Cortex of kidney (tissue), 1 donor: Measurements from ENCODE around the gene COL5A1.
"Not testable (repeated sequence)": the region's sequence is repeated elsewhere in the genome, so short reads cannot be mapped to it uniquely, and the experiment has no call there.

Experiments used
- DNase-seq: peaks from one replicate; lab custom pipeline; 2025; lab: John Stamatoyannopoulos, UW

Gene COL5A1

DNA sequence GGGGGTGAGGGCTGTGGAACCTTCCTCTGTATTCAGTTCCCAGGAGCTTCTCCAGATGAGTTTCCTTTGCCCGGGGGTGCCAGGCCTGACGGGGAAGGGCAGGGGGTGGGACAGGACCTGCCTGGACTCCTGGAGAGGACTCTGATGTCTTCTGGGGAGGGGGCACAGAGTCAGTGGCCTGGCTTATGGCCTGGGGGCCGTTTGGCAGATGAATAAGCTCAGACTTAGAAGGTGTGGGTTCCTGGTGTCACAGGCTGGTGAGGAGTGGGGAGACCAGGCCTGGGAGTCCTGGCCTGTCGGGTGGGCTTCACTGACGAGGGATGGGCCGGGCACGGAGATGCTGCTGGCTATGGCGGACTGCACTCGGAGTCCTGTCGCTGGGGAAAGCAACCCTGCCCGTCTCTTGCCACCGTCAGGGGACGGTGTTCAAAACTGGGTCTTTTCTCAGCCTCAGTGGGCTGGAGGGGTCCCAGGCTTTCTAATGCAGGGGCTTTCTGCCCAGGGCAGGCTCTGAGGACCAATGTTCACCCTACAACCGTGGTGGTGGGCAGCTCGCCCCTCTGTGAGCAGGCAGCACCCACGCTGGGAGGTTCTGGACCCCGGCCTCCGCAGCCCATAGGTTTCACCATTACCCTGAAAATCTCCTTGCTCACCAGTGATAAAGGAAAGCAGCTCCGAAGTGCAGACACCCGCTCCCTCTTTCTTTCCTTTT is 16.2 kb downstream of the COL5A1 start:
- DNase-seq: no peak

DNA sequence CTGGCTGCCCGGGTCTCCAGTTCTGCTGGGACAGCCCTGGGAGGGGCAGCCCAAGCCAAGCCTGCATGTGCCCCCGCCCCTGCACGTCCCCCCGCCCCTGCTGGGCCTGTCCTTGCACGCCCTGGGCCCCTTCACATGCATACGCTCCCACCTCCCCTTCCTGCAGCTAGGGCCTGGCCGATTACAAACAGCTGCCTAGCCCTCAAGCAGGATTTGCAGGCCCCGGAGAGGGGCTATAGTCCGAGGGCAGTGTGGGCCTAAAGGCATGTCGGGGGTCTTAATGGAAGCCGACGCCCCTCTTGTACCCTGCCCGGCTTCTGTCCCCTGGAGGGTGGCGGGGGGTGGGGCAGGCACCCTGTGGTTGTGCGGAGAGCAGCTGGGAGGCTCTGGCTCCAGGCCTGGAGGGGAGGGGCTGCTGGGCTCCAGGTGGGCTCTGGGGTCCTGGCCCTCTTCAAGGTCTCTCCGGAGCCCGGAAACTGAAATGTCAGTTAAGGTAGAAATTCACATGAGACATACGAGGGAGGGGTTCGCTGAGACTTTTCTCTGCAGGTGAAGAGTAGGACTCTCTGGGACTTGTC is 16.9 kb downstream of the COL5A1 start:
- DNase-seq: no peak

DNA sequence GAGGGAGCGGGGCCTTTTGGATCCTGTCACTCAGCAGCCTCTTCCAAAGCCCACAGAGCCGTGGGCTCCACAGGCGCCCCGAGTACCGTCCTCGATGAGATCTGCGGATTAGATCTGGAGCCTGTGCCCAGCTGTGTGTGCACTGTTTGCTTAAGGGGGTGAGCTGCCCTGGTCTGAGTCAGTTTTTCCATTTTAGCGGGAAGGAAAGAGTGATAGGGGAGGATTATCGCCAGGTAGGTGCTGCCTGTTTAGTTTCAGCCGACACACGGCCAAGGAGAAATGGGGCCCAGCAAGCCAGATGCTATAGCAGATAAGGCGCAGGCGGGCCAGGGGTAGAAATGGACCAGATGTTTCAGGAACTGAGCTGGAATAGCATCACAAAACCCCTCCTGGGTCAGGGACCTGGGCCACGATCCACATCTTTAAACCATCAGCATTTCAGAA is 18.1 kb downstream of the COL5A1 start:
- DNase-seq: no peak

DNA sequence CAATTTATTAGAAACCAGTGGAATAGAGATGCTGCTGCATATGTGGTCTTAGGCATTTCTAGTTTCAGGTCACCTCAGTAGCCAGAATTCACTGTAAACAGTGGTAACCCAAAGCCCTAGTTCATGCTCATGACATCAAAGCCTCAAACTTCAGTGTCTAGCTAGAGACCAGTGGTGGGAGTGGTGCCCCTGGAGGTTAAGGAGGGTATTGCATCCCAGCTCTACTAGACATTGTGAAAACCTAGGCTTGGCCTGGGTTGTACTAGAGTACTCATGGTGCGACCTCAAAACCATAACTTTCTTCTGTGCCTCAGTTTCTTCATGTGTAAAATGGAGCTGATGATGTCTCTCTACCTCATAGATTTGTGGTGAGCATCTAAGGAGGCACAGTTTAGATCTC is 18.8 kb downstream of the COL5A1 start:
- no peak for DNase-seq

DNA sequence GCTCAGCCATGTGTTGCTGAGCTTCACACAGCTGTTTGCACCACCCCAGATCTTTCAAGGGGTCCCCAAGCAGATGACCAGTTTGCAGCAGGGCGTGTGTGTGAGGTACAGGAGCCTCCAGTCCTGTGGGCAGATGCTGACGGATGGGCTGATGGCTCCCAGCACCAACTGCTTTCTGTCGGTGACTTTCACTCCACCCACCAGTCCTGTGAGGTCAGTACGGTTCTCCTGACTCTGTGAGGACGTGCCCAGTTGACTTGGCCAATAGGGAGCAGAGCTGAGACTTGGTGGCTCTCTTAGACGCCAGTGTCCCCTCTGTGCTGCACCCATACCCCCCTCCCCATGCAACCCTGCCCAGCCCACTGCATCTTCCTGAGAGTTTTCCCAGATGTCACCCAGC is 19.7 kb downstream of the COL5A1 start:
- DNase-seq: no peak

DNA sequence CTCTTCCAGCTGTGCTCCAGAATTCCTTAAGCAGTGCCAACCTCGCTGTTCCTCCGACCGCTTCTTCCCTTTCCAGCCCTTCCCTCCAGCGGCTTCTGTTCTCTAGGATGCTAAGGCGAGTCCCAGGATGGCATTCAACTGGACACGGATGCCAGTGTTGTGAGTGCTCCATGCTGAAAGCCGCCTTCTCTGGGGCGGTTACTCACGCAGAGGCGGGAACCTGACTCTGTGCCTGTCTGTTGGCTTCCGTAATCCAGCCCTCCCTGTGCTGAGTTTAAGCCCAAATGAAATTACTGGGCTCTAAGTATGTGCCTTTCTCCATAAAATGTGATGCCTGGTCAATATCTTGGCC is 20.2 kb downstream of the COL5A1 start:
- no peak for DNase-seq

DNA sequence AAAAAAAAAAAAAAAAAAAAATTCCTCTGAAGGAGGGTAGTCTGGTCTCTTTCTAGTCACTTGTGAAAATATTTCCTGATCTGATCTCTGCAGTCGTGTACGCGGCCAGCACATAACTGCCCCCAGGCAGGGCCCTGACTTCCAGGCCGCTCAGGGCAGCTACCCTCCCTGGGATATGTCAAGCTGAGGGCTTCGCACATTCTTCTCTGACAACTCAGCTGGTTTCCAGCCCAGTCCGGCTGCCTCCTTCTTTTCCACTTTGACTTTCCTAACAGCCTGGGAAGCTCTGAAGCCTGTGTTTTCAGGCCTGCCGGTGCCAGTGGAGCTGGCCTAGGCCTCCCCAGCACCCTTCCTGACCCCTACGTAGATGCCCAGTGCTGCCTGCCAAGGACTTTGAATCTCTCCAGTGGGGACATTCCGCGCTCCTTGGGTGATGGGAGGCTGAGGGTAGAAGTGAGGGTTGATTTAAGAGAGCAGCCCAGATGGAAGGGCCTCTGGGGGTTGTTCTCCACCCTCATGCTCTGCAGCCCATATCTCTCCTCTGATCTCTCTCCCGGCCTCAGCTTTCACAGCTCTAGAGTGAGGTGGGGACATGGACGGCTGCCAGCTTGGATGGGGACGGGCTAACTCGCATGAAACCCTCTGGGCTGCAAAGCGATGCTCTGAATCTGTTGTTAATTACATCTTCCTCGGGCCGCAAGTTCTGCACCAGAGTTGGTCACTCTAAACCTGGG is 20.7 kb downstream of the COL5A1 start:
- no peak for DNase-seq

DNA sequence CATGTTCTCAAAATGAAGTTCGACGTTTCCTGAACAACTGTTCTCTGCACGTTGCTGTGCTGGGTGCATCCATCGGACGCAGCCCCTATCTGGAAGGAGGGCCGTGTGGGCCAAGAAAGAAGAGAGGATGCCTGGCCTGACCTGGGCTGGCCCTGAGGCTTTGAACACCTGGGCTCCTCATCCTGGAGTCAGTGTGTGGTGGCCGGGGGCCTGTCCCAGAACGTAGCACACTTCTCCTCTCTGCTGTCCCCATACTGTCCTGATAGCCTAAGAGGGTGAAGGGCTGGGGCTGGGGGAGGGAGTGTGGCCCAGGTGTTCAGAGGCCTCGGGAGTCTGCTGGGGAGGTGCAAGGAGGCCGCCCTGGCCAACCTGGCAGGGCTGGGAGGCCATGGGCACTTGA is 21.5 kb downstream of the COL5A1 start:
- DNase-seq: no peak

DNA sequence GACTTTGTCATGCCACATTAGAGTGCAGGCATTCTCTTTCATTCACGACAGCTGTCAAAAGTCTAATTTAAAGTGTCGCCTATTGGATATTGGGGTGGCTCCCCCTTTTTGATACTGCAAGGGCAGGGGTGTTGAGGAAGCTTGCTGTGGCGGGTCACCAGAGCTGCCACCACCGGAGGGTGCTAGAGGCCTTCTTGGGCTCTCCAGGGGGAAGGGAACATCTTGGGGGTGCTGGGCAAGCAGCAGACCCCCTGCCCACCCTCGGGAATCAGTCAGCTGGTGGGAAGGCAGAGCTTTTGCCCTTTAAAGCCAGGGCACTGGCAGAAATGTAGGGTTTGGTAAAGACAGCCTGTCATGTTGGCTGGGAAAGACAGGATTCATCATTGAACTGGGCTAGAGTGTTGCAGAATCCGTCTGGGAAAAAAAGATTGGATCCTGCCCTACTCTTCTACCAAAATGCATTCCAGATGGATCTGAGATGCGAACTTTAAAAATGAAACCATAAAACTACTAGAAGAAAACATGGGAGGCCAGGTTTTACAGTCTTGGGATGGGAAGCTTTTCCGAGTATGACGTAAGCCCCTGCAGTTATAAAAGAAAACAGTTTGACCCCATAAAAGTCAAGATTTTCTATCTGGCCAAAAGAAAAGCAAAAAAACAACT is 22.3 kb downstream of the COL5A1 start:
- no peak for DNase-seq

DNA sequence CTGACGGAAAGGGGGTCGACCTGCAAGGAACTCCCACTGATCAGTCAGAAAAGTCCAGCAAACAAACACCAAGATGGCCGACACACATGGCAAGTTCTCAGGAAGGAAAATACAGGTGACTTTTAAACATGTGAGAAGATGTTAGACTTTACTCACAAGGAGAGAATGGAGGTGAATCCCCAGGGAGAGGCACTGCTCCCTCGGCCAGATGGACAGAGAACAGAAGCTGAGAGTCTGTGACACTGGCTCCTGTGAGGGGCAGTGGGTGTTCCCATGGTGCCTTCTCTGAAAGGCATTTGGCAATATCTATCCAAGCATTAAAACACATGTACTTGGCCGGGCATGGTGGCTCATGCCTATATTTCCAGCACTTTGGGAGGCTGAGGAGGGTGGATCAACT is 22.8 kb downstream of the COL5A1 start:
- DNase-seq: no peak

DNA sequence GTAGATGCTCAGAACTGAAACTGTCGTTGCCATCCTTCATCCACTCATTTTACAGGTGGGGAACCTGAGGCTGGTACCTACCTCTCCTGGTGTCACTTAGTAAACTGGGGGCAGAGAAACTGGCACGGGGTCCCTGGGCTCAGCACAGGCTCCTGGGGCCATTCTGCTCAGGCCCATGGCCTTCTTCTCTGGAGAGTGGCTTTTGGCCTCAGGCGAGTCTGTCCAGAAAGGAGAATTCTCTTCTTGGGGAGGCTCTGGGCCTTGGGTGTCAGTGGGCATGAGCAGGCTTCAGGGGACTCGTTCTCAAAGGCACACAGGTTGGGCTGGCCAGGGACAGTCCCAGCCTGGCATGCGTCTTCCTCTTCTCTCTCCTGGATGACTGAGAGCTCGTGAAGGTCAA is 24.6 kb downstream of the COL5A1 start:
- DNase-seq: no peak

DNA sequence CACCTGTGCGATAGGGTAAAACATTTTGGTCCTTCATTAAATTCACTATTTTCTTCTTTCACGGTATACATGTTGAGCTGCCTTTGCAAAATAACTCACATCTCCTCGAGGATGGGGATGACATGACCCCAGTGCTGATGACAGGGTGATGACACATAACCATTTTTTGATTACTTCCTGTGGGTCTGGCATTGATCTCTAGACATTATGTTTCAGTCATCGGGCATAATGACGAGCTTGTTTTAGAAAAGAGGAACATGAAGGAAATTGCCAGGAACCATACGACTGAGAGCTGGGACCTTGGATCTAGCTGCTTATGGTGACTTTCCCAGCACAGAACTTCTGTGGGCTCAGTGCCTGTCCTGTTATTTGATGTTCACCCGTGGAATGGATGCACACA is 25.2 kb downstream of the COL5A1 start:
- no peak for DNase-seq

DNA sequence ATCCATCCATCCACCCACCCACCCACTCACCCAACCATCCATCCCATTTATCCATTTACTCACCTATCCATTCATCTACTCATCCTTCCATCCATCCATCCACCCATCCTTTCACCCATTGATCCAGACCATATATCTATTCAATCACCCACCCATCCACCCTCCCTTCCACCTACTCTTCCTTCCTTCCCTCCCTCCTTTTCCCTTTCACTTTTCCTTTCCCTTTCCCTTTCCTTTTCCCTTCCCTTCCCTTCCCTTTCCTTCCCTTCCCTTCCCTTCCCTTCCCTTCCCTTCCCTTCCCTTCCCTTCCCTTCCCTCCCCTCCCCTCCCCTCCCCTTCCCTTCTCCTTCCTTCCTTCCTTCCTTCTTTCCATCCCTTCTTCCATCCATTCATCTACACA is 27.4 kb downstream of the COL5A1 start:
- DNase-seq: not testable (repeated sequence)

DNA sequence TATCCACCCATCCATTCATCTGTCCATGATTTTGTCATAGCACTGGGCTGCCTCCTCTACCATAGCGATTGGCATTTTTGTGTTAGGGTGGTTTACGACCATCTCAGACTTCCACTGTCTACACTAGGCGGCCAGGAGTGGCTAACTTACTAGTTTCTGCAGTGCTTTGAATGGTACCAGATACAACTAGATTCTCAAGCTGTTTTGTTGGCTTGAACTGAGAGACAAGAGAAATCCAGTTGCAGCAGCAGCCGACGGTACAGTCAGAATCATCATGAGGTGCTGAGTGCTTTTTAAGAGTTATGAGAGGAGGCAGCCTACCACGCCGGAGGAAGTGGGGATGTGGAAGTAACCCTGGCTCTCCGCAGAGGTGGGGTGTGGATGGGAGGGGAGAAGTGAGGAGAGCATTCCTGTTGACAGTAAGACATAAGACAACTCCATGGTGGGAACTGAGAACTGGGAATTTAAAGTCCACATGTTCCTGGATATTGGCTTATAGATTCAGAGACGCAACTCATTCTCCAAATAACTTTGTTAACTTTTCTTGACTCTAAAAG is 27.9 kb downstream of the COL5A1 start:
- no peak for DNase-seq

DNA sequence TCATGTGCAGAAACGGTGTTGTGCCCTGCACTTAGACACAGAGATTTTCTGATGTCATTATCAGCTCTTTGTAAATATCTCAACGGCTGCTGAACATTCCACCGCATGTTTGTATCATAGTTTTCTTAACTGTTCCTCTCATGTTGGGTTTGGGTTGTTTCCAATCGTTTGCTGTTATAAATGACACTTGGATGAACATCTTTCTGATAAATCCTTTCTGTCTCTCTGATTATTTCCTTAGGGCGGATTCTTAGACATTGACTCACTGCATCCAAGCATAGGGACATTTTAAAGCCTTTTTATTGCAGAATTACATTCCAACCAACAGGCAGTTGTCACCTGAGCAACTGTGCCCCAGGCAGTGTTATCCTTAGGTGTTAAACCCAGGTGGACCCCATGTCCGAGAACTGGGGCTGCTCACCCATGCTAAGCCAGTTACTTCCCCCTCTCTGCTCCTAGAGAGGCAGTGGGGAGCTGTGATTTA is 28.5 kb downstream of the COL5A1 start:
- no peak for DNase-seq

DNA sequence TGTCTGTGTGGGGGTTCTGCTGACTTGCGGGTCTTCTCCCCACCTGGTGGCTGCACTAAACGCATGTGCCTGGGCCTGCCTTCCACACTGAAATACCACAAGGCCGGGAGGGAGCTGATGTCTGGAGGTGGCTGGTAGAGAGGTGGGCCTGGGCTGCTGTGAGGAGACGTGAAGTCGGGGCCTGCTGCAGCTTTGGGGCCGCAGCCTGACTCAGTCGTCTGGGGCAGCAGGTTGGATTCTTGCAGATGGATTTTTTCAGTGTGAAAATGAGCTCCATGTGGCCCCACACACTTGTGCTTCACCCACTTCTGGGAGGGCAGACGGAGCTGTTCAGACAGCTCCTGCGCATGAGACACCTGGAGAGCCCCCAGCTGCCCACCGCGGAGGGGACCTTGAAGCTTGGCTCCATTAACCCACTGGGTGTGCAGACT is 29.3 kb downstream of the COL5A1 start:
- DNase-seq: no peak

DNA sequence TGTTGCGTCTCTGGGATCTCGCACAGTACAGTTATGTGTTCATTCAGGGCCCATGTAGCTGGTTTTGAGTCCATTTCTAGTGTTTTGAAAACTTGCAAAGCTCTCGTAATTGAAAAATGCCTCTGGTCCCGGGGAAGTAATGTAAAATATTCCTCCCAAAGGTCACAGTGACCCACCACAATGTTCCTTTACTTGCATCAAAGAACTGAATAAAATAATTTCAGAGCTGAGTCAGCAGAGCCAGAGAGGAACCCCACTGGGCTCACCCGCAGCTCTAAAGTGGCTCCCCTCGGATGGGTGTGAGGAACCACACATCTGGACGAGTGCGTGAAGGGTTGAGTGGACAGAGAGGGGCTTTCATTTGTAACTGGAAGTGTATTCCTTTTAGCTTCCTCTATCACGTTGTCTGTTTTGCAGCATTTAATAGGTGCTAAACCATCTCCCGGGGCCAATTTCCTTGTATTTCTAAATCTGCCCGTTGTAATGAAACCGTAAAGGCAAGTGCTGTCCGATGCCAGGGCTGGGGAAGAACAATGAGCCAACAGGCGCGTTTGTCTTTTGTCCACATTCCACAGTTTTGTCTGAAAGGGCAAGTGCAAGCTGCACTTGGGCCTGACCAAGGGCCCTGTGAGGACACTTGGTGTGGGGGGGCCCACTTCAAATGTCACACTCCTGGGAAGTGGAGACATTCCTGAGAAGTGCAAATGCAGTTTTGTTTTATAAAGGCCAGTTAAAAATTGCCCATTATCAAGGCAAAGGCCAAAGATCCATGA is 29.9 kb downstream of the COL5A1 start:
- no peak for DNase-seq

DNA sequence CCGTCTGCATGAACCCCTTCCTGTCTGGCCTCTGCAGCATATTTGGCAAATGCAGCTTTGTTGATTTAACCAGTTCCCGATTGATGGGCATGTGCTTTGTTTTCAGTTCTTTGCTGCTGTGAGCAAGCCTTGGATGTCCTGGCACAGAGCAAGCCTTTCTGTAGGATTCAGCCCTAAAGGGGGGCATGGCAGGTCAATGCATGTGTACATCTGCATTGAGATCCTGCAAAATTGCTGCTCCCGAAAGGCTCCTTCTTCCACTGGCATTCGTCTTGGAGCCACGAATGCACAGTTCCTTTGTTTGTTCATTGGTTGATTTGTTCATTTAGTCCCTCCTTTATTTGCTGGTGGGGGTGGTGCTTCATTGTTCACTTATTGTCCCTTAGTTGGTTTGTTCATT is 34.8 kb downstream of the COL5A1 start:
- DNase-seq: no peak

DNA sequence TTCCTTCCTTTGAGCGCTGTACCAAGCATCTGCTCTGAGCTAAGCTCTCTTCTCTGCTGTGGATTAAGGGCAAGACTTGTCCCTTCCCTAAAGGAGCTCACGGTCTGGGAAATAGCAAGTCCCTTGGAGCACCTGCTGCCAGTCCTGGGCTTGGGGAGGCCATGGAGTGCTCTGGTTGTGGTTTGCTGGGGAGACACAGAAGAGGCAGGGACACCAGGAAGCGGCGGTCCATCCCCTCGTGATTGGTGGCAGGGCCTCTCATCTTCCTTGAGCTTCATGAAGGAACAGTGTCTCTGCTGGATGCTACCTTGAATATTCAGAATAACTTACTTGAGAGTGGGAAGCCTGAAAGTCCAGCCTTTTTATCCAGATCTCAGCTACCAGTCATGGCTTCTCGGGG is 35.3 kb downstream of the COL5A1 start:
- DNase-seq: no peak

DNA sequence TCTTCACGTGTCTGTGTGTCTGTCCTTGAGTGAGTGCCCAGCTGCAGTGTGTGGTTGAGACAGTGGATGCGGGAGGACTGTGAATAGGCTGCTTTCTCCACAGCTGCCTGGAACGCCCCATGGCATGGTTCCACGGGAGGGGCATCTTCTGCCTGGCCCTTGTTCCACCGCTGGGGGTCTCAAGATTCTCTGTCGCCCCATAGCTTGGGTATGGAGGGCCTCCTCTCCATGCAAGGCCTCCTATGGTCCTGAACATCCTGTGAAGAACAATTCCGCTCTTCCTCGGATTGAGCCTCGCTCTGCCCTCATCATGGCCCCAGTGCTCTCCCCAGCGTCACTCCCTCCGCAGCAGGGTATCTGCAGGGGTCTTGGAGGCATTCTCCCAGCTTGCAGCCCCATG is 36.1 kb downstream of the COL5A1 start:
- no peak for DNase-seq

DNA sequence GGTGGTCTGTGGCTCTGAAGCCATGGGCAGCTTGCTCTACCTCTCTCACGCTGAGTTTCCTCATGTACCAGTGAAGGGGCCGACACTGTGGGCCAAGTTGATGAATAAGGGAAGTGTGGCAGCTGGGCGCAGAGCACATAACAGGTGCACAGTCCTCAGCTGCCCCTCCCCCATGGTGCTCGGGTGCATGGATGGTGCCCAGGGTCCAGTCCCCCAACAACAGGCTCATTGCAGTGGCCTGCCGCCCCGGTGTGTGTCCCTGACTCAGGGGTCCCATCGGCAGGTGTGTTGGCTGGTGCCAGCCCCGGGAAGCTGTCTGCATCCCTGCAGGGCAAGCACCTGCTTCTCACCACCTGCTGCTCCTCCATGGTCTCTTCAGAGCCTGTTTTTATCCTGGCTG is 36.6 kb downstream of the COL5A1 start:
- DNase-seq: no peak
